HEK293T (cell line): Measurements from ENCODE around the gene FBXO38.

Source experiments
- ARNT ChIP-seq: fragments of 450-650 bp; IDR thresholded peaks from 2 replicates; pipeline ENCODE4 v1.6.1; 2017; ENCODE audit warnings: mild to moderate bottlenecking
- FOXA1 ChIP-seq: fragments of 450-650 bp; IDR thresholded peaks from 2 replicates; pipeline ENCODE4 v1.6.1; 2016; ENCODE audit warnings: mild to moderate bottlenecking

DNA sequence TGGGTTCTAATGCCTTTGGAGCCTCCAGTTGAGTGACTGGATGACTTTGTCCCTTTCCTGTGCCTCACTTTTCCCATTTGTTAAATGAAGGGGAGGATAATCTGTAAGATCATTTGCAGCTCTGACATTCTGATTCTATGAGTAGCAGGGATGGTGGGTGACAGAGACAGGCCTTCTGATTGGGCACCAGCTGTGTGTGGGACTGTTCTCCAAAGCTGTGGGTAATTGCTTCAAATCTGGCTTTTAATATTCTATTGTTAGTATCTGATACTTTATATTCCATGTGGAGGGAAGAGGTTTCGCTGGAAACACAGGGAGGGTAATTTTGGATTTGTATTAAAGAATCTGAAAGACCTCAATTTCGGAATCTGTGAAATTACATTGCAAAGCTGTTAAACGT, 102.7 kb downstream of the FBXO38 start:
- TF ChIP-seq FOXA1 = no peak
- TF ChIP-seq ARNT = no peak
